ENCODE results near the gene IDS.

Gene IDS

GRCh38 chrX:149456476-149457245 lies 48.4 kb downstream of the IDS start:
- DNase-seq, result no peak

- DNase-seq, result no peak
These were observed 49.2 kb downstream of the IDS start for GRCh38 chrX:149455934-149456333.

- DNase-seq, result no peak
These were observed 50.9 kb downstream of the IDS start for GRCh38 chrX:149453906-149454822.

DNA sequence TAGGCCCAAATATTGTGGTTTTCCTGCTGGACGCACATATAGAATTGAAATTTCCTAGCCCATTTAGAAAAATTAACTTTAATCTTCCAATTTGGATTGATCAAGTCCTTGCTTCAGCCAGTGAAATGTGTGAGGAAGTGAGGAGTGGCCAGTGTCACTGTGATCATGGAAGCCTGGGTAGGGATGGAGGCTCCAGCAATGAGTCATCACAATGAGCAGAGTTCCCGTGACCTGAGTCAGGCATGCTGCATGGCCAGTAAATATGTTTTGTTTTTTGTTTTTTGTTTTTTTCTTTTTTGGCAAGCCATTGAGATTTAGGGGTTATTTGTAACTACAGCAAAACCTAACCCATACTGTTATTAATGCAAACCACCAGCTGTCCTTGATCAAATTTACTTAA lies 52.1 kb downstream of the IDS start:
- DNase-seq, result no peak

DNA sequence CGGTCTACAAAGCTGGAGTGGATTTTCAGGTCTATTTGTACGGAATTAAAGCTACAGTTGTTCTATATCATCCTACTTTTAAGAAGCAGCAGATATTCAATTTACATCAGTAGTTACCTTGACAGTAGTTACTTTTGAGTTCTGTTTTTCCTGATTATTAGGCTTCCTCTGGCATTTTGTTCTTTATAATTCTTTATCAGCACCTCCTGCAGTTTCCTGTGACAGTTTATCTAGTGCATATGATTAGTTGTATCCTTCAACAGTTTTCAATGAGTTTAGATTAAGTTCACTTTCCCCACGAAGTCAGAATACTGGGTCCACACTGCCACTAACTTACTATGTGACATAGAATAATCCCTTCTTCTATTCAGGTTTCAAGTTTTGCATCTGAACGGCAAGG lies 71.7 kb downstream of the IDS start:
- DNase-seq, result no peak

- no peak for DNase-seq
These were observed 72.1 kb downstream of the IDS start for GRCh38 chrX:149433051-149433450.

Measured in T-helper 2 cell (primary cell).